DMS53 (cell line): ENCODE results near the gene HDAC7.
"Not testable (repeated sequence)": the region's sequence is repeated elsewhere in the genome, so short reads cannot be mapped to it uniquely, and the experiment has no call there.

Experiments used
- DNase-seq: peaks from one replicate; lab custom pipeline; 2025; lab: John Stamatoyannopoulos, UW

HDAC7 gene

DNA sequence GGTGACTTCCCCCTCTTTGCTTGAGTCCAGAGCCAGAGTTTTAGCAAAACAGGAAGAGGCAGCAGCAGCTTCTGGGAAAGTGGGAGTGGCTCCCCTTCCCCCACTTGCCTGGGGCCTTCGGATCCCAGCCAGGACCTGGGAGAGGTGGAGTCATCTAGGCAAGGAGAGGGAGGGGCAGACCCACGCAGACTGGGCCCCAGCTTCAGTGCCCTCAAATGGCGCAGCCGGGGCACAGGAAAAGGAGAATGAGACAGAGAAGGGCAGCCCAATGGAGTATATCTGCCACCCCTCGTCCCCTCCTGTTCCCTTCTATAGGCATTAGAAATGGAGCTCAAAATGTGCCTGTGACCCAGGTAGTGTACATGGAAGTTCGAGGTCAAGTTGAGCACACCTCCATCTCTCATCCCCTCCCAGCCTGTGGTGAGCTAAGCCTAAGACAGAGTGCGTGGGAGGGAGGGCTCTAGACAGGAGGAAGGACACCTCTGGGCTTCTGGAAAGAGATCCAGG lies 9.3 kb upstream of the HDAC7 start:
- DNase-seq, result no peak

DNA sequence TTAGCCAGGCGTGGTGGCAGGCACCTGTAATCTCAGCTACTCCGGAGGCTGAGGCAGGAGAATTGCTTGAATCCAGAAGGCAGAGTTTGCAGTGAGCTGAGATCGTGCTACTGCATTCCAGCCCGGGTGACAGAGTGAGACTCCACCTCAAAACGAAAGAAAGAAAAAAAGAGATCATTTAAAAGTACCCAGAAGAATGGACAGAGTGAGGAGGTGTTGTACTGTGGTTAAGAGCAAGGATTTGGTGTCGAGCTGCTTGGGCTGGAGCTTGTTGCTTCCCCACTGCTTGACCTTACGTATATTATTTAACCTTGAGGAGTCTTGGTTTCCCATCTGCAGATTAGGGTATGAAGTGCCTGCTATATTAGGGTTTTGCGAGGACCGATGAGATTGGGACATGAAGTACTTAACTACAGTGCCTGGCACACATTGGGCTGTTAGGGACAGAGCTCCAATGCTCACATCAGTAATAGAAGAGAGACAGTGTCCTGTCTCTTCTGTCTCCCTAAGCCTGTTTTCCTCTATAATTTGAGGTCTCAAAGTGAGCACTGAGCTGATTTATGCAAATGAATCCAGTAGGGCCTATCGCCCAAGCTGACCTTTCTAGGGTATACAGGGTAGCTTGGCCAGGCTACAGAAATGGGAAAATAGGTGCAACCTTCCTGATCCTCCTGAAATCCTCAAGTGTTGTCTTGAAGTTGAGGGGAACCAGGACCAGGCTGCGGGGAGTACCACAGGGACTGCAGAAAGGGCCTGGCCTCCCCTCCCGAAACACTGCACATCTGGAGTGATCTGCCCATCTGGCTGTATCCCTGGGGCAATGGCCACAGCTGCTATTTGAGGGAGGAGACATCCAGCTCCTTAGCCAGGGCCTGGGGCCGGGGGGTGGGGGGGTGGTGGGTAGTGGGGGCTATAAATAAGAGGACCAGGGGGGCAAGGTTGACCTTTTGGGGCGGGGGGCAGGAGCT lies 8.6 kb upstream of the HDAC7 start:
- no peak for DNase-seq

DNA sequence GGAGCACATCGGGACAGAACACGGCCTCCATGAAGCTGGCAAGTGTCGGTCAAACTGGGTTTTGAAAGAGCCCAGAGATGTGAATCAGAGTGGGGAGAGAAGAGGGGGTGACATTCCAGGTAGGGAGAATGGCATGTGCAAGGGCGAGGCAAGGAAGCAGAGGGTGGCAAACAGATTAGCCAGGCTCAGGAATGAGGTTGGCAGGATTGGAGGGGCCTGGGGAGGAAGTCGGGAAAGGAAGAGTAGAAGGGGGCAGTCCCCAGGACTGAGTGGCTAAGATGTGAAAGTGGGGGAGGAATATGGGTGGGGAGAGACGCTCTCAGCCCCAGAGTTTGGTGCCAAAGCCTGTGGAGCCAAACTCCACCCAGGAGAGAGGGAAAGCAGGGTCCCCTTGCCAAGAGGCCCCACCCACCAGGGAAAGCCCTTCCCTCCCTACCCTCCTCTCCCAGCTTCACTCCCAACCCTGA lies 5.5 kb upstream of the HDAC7 start:
- no peak for DNase-seq

DNA sequence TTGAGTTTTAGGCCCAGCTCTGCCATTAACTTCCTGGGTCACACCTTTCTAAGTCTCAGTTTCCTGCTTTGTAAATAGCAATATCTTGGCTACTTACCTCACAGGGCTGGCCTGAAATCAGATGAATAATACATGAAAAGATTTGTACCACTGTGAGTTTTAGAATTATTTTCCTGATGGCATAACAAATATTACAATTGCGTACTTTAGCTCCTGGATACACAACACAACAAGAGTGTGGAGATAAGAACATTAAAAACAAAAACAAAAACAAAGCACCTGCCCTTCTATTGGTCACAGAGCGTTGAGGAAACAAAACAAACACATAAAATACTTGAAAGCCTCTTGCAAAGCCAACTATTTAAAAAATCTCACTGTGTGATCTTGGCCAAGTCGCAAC lies 4.9 kb upstream of the HDAC7 start:
- no peak for DNase-seq

DNA sequence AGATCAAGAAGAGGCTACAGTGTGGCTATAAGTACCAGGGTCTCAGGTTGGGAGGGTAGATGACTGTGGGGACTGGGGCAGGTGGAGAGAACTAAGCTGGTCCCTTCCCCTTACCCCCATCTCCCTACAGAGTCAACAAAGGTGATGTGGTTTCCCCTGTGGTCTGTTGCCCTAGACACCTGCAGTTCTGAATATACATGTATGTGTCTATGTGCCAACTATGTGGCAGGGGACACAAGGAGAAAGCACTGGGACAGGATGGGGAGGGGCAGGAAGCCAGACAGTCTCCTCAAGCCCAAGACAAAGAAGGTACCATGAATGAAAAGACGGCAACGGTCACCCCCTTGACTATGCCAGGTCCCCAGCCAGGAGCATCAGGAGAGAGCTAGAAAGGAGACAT lies 4.5 kb upstream of the HDAC7 start:
- DNase-seq, result no peak

DNA sequence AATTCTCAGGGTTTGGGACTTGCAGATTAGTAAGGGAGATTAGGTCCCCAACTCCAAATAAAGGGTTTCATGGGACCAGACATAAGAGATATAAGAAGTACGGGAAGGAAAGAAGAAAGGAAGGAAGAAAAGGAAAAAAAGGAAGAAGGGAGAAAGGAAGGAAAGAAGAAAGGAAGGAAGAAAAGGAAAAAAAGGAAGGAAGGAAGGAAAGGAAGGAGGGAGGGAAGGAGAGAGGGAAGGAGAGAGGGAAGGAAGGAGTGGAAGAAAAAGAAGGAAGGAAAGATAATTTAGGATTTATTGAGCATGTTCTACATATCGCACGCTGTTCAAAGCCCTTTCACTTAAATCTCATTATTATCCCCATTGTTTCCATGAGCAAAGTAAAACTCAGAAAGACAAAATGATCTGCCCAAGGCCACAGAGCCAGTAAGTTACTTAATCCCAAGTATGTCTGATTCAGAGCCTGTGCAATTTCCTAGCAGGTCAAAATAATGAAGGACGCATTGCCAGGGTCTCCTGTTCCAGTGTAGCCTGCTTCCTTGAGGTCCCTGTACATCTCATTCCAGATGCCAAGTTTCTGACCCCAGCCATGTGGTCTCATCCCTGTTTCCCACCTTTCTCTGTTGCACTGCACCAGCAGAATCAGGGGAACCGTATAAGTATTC lies 3.9 kb upstream of the HDAC7 start:
- DNase-seq, result no peak

DNA sequence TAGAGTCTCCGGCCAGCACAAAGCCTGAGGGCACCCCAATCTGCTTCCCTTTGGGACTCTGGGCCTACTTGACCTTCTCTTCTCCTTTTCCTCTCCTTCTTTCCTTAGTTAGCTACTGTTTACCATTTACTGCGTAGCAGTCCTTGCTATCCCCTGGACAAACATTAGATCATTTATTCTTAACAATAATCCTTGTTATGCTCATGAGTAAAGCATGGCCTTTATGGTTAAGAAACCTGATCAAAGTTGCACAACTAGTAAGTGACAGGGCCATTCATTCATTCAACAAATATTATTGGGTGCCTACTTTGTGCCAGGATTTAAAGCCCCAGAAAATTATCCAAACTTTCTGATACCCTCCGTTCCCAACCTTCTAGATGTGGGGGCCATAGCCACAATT lies 3.2 kb upstream of the HDAC7 start:
- no peak for DNase-seq

DNA sequence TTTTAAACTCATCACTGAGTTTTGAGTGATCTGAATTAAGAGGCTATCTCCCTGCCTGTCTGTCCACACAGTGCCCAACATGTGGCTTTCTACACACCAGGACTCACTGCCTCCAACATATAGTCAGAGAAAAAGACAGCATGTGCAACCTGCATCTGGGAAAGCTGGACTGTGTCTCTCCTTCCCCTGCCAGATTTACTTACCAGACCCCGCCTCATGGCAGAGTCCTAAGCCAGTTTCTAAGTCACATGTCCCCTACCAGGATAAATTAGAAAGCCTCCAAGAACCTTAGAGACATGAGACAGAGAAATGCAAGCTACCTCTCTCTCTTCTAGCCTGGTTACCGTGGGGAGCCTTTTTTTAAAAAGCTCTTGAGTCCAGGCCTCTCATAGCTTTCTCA lies 2.7 kb upstream of the HDAC7 start:
- DNase-seq, result no peak

DNA sequence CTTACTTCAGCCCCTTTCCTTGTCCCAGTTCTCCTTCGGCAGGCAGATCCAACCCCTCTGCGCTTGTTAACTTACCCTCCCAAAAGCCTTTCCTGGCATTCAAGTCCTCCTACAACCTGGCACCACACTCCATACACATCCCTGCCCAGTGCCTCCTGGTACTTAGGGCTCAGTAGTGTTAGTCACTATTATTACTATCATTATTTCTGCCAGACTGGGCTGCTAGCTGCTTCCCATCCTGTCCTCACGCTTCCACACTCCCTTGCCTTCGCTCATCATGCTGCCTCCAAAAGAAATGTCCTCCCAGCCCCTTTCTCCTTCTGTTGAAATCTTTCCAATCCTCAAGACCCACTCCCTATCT lies 1.6 kb upstream of the HDAC7 start:
- no peak for DNase-seq

DNA sequence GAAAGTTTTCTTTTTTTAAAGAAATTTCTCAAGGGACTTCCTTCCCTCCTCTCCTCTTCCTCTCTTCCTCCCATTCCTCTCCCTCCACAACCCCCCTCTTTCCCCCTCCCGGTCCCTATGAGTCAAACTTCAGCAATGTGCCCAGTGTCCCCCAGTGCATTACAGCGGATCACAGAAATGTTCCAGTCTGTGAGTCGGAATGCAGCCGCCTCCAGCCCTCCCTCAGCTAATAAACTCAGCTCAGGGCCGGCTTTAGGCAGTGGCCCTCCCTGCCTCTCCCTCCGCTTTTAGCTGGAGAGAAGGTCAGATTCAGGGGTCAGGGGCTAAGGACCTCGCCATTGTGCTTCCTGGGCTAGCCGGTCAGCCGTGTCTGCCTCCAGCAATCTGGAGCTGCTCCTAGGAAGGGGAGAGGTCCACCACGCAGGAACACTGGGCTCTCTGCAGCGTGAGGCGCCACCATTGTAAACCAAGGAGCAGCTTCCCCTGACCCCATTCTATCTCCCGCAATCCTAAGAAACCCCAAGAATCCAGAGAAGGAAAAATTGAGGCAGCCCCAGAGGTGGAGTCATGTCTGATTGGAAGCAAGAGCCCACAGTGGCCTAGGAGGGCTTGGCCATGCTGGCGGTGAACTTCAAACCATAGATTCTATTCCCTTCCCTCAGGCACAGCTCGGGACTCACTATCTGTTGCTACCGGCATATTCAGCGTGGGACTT lies 1.1 kb upstream of the HDAC7 start:
- peak; percentile 64 for DNase-seq

DNA sequence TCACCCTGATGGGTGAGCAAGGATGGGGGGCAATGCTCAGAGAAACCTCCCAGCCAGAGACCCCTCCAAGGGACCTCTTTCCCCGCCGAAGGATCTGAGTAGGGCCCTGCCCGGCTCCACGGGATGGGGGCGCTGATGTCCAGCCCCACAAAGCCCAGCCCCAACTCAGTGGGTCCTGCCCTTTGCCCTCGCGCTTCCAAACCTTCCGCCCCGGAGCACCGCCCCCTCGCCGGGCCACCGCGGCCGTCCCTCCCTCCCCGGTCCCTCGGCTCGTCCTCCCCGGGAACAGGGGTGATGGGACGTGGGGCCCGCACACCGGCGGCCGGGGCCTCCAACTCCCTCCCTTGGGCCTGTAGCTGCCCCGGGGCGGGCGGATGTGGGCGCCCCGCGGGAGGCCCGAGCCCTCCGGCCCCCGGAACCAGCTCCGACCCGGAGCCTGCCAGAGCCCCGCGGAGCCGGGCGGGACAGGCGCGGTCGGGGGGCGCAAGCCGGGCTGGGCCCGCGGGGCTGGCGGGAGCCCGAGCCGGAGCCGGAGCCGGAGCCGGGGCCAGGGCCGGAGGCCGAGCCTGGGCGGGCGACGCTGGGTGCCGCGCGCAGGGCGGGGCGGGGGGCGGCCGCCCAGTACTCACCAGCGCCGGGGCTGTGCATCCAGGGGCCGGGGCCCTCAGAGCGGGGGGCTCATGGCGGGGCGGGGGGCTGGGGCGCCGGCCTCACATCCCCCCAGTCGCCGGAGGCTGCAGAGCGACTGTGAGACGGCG lies 386 bp downstream of the HDAC7 start:
- peak; percentile 78 for DNase-seq

DNA sequence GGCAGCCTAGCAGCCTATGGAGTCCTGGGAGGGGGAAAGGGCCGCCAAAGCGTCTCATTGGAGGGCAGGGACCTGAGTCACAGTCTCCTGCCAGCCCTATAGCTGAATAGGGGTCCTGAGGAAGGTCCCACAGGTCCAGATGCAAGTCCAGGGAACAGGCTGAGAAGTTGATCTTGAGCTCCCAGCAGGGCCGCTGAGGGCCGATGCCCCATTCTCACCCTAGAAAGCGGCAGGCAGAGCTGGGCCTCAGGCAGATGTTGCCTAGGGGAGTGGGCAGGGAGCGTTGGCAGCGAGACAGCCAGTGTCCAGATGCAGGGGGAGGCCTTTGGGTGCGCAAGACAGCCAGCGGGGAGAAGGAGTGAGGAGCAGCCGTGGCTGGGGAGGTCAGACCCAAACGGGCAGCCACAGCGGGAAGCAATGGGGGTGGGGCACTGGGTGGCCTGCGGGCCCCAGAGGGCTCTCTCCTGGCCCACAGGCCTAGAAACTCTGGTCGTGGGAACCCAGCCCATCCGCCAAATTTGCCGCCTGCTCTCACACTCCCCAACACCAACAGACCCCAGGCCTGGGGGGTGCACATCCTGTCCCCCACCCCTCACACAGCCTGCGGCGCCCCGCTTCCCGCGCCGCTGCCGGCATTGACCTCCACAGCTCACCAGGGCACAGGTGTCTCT lies 1.1 kb downstream of the HDAC7 start:
- peak; percentile 44 for DNase-seq

DNA sequence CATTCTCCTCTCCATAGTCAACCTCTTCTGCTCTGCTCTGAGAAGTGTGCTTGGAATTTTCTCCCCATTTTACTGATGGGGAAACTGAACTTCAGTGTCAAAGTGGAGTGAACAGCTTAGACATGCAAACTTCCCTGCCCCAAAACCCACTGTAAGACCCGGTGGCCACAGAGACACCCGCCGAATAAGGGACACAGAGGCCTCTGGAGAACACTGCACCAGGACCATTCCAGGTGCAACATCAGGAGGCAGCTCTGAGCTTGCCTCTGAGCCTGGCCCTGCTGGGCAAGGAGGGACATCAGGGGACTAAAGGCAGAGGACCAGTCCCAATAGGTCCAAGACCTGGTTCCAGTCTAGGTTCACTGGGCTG lies 1.7 kb downstream of the HDAC7 start:
- no peak for DNase-seq

DNA sequence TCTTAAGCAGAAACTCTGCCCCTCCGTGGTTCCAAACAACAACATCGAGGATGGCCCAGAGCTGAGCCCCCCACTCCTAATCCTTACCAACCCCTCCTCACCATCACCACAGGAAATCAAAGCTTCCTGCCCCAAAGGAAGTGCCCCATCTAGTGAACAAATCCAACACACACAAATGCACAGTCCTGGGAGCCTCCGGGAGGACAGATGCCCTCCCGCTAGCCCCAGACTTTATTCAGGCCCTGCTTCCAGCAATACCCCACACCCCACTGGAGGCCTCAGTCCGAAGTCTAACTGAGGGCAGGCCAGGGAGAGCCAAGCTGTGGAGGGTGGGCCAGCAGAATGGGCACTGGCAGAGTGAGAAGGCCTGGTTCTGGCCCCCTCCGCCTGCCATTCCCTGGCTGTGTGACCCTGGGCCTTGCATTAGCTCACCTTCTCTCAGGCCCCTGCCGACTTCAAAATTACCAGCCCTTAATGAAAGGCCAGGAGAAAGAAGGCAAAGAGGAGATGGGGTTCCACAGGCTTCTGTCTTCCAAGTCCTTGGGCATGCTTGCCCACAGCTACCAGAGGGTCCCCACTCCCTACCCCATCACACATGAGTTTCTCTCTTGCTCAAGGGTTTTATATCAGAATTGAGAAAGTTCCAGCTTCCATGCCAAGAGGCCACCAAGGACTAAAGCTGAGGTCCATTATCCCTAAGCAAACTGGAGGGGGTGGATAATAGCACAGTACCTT lies 2.3 kb downstream of the HDAC7 start:
- DNase-seq, result peak; percentile 42

DNA sequence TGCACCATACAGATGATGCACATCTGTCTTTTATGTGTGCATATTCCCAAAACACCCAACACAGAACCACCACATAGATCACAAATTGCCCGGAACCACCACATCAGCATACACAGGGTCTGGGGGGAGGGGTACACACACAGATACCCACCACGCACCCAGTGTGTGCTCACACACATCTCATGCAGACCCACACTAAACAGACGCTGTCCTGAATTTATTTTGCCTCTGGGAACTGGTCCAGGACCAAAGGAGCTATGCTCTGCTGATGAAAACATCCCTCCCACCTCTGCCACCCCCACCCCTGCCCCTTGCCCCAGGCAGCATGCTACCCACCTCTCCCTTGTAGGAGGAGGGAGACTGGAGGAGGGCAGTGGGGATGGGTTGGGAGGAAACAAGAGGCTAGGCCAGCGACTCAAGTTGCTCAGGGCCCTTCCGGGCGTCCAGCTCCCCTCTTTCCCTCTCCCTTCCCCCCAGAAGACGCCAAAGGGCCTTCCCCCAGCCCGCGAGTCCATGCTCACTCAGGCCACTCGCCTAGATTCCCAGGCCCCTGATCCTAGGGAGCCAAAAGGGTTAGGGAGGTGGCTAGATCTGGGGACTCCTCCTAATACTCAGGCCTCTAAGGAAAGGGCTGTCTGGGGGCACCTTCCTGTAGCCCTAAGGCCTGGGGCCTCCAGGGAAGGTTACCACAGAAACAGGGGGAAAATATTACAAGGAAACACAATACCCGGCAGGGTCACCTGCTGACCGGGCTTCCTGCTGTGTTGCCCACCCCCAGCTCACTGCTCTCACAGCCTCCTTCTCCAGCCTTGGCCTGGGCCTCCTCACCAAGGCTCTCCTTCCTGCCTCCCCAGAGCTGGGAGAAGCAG lies 3.1 kb downstream of the HDAC7 start:
- no peak for DNase-seq

DNA sequence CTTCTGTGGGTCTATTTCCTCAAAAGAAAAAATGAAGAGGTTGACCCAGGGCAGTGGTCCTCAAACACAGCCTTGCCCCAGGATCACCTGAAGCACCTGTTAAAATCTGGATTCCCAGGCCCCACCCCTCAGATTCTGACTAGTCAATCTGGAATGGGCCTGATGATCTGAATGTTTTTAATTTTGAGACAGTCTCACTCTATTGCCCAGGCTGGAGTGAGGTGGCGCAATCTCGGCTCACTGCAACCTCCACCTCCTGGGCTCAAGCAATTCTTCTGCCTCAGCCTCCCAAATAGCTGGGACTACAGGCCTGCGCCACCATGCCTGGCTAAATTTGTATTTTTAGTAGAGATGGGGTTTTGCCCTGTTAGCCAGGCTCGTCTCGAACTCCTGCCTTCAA lies 4.3 kb downstream of the HDAC7 start:
- DNase-seq, result not testable (repeated sequence)

DNA sequence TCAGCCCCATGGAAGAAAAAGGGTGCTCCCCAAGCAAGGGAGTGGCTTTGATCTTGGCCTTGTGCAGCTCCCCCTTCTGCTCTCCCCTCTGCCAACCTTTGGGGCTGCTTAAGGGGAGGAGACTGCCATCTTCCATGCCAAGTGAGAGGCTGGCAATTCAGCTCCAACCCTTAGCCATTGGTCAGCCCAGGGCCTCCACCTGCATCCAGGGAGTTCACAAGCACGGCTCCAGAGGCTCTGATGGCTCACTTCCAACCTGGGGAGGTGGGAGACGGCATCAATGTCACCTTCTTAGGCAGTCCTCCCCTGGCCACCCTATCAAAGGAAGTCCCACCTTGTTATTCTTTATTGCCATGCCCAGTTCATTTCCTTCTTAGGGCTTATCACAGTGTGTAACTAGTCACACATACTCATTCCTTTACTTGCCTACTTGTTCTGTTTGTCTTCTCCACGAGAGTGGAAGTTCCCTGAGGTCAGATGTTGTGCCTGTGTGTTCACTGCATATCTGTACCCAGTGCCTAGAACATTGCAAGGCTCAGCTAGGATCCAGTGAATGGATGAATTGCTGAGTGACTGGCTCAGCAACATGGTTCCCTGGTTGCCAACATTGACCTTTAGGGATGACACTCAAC lies 5.0 kb downstream of the HDAC7 start:
- DNase-seq, result no peak

DNA sequence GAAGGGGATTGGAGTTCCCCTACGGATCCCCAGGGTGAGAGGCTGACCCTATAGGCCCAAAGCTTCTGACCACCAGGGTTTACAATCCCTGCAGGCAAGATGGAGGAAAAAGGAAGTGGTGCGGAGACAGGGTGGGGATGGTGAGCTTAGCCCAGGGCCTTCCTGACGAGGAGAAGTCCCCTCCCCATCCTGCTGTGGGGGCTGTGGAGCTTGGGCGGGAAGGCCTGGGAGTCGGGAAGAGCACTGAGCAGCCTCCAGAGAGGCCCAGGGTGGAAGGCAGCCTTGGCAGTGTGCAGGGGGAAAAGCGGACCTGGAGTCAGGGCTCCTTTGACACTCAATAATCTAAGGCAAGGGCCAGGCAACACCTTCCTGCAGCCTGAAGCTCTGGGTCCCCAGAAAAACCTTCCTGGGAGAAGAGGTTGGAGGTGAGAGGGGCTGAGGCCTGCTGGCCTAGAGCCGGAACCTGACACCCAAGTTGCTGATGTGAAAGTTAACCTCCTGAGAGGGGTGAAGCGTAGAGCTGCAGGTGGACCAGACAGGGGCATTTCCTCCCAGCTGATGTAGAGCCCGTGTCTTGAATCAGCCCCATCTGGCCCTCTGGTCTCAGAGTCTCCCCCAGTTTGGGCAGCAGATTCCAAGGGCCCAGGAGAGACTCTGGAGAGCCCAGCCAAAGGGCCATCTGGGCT lies 6.0 kb downstream of the HDAC7 start:
- DNase-seq, result no peak
